HEK293 (cell line): ENCODE results near the gene KRT12.

Experiments used
- CTCF ChIP-seq: fragments of 450-650 bp; formaldehyde crosslinking; IDR thresholded peaks from 2 replicates; pipeline ENCODE4 v1.5.1; 2016; ENCODE audit warnings: missing biosample characterization, missing genetic modification characterization
- KLF10 ChIP-seq: fragments of 450-650 bp; IDR thresholded peaks from 2 replicates; pipeline ENCODE4 v1.5.1; 2018; ENCODE audit warnings: missing biosample characterization, mild to moderate bottlenecking, missing genetic modification characterization
- PATZ1 ChIP-seq: fragments of 450-650 bp; formaldehyde crosslinking; IDR thresholded peaks from 2 replicates; pipeline ENCODE4 v1.5.1; 2016; ENCODE audit warnings: missing biosample characterization, missing genetic modification characterization
- PRDM10 ChIP-seq: fragments of 450-650 bp; formaldehyde crosslinking; IDR thresholded peaks from 2 replicates; pipeline ENCODE4 v1.5.1; 2016; ENCODE audit warnings: missing biosample characterization, missing genetic modification characterization
- REPIN1 ChIP-seq: fragments of 450-650 bp; formaldehyde crosslinking; IDR thresholded peaks from 2 replicates; pipeline ENCODE4 v1.5.1; 2017; ENCODE audit warnings: missing biosample characterization, missing genetic modification characterization, low read depth
- ZEB2 ChIP-seq: fragments of 450-650 bp; formaldehyde crosslinking; IDR thresholded peaks from 2 replicates; pipeline ENCODE4 v1.5.1; 2016; ENCODE audit warnings: missing biosample characterization, missing genetic modification characterization
- ZFP37 ChIP-seq: fragments of 450-650 bp; formaldehyde crosslinking; IDR thresholded peaks from 2 replicates; pipeline ENCODE4 v1.5.1; 2016; ENCODE audit warnings: missing biosample characterization, missing genetic modification characterization
- TF ChIP-seq, protein P1 (sequence below): fragments of 450-650 bp; formaldehyde crosslinking; IDR thresholded peaks from 2 replicates; pipeline ENCODE4 v1.5.1; 2016; ENCODE audit warnings: missing biosample characterization, missing genetic modification characterization
- TF ChIP-seq, protein P2 (sequence below): fragments of 450-650 bp; formaldehyde crosslinking; optimal IDR thresholded peaks from 2 replicates; pipeline ENCODE3; 2016; ENCODE audit warnings: missing biosample characterization, mild to moderate bottlenecking, missing genetic modification characterization
- TF ChIP-seq, protein P3 (sequence below): fragments of 450-650 bp; formaldehyde crosslinking; IDR thresholded peaks from 2 replicates; pipeline ENCODE4; 2016; ENCODE audit warnings: missing biosample characterization, missing genetic modification characterization

GRCh38 chr17:40886090-40886489, 19.1 kb upstream of the KRT12 start:
- TF ChIP-seq, protein P1, sequence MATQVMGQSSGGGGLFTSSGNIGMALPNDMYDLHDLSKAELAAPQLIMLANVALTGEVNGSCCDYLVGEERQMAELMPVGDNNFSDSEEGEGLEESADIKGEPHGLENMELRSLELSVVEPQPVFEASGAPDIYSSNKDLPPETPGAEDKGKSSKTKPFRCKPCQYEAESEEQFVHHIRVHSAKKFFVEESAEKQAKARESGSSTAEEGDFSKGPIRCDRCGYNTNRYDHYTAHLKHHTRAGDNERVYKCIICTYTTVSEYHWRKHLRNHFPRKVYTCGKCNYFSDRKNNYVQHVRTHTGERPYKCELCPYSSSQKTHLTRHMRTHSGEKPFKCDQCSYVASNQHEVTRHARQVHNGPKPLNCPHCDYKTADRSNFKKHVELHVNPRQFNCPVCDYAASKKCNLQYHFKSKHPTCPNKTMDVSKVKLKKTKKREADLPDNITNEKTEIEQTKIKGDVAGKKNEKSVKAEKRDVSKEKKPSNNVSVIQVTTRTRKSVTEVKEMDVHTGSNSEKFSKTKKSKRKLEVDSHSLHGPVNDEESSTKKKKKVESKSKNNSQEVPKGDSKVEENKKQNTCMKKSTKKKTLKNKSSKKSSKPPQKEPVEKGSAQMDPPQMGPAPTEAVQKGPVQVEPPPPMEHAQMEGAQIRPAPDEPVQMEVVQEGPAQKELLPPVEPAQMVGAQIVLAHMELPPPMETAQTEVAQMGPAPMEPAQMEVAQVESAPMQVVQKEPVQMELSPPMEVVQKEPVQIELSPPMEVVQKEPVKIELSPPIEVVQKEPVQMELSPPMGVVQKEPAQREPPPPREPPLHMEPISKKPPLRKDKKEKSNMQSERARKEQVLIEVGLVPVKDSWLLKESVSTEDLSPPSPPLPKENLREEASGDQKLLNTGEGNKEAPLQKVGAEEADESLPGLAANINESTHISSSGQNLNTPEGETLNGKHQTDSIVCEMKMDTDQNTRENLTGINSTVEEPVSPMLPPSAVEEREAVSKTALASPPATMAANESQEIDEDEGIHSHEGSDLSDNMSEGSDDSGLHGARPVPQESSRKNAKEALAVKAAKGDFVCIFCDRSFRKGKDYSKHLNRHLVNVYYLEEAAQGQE: no peak
- TF ChIP-seq, protein P2, sequence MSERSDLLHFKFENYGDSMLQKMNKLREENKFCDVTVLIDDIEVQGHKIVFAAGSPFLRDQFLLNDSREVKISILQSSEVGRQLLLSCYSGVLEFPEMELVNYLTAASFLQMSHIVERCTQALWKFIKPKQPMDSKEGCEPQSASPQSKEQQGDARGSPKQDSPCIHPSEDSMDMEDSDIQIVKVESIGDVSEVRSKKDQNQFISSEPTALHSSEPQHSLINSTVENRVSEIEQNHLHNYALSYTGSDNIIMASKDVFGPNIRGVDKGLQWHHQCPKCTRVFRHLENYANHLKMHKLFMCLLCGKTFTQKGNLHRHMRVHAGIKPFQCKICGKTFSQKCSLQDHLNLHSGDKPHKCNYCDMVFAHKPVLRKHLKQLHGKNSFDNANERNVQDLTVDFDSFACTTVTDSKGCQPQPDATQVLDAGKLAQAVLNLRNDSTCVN (tag by site-specific recombination): no peak
- TF ChIP-seq KLF10 (tag by site-specific recombination) (no peak), PATZ1 (tag by site-specific recombination) (no peak), CTCF (tag by site-specific recombination) (no peak), ZEB2 (no peak), PRDM10 (tag by site-specific recombination) (peak; percentile 41), REPIN1 (tag by site-specific recombination) (no peak), ZFP37 (tag by site-specific recombination) (no peak)
- TF ChIP-seq, protein P3, sequence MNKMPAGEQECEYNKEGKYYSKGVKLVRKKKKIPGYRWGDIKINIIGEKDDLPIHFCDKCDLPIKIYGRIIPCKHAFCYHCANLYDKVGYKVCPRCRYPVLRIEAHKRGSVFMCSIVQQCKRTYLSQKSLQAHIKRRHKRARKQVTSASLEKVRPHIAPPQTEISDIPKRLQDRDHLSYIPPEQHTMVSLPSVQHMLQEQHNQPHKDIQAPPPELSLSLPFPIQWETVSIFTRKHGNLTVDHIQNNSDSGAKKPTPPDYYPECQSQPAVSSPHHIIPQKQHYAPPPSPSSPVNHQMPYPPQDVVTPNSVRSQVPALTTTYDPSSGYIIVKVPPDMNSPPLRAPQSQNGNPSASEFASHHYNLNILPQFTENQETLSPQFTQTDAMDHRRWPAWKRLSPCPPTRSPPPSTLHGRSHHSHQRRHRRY (tag by site-specific recombination): no peak
